HG02943 (cell line): ENCODE data around the gene UPK1A.
A peak's percentile ranks its signal among the peaks of the same experiment; 100 is the strongest.

Source experiments
- ATAC-seq: cut with Tn5 transposase; IDR thresholded peaks from one replicate; pipeline ENCODE4 v1.9.1; 2021; ENCODE audit warnings: mild to moderate bottlenecking, low read depth, moderate library complexity; ENCODE audit not compliant: unreplicated experiment

UPK1A gene

DNA sequence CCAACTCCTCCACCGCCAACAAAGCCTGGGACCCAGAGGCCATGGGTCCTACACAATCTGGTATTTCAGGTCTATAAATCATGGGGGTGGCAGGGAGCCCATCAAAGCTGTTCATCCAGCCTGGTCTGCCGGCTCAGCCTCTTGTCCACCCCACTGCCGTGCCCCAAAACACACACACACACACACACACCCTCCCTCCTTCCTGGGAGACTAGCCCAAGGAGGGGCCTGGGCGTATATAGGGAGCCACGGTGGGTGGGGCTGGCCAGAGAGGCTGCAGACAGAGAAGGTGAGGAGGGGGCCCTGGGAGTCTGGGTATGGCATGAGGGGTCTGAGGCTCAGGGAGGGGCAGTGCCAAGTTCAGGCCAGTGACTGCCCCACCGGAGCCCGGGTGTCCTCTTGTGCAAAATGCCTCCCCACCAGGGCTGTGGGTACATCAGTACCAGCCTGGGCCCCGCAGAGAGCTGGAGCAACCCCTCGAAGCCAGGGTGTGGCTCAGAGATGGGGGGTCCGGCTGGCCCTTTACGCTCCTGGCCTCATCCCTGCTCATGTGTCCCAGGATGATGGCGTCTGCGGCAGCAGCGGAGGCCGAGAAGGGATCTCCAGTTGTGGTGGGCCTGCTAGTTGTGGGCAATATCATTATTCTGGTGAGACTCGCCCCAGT, at the start of gene UPK1A:
UPK1A (plus strand) TSS at position 267 of the 663 bp plus-strand sequence; CDS start at position 563, 296 bp downstream.
- ATAC-seq, result no peak

DNA sequence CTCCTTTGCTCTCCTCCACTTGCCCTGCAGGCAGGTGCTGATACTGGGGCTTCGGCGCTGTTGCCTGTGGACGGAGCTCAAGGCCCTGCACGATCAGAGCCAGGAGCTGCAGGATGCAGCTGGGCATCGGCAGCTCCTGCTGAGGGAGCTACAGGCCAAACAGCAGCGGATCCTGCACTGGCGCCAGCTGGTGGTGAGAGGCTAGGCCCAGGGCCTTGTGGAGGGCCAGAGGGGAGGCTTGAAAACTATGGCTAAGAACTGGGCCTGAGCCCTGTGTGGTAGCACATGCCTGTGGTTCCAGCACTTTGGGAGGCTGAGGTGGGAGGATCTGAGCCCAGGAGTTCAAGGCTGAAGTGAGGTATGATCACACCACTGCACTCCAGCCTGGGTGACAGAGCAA, 47.5 kb upstream of the UPK1A start:
- no peak for ATAC-seq

DNA sequence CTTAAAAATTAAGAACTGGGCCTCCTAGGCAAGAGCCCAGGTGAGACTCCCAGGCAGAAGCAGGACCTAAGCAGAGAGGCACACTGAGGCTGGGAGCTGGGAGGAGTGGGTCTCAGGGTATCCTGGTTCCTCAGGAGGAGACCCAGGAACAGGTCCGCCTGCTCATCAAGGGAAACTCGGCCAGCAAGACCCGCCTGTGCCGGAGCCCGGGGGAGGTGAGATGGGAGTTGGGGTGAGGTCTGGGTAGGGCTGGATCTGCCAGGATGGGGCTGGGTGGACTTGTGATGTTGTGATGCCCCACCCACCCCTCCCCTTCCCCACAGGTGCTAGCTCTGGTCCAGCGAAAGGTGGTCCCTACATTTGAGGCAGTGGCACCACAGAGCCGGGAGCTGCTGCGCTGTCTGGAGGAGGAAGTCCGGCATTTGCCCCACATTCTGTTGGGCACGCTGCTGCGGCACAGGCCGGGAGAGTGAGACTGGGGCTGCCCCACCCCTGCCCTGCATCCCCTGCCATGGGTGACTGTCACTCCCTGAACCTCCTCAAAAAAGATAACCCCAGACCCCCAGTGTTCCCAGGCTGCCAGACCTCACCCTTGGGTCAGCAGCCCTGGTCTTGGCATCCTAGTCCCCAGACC, 46.9 kb upstream of the UPK1A start:
- ATAC-seq, result no peak

- no peak for ATAC-seq
Measured at GRCh38 chr19:35620001-35620400, 46.3 kb upstream of the UPK1A start.

GRCh38 chr19:35621708-35622107, 44.6 kb upstream of the UPK1A start:
- ATAC-seq, result no peak

GRCh38 chr19:35622750-35623149, 43.6 kb upstream of the UPK1A start:
- no peak for ATAC-seq

DNA sequence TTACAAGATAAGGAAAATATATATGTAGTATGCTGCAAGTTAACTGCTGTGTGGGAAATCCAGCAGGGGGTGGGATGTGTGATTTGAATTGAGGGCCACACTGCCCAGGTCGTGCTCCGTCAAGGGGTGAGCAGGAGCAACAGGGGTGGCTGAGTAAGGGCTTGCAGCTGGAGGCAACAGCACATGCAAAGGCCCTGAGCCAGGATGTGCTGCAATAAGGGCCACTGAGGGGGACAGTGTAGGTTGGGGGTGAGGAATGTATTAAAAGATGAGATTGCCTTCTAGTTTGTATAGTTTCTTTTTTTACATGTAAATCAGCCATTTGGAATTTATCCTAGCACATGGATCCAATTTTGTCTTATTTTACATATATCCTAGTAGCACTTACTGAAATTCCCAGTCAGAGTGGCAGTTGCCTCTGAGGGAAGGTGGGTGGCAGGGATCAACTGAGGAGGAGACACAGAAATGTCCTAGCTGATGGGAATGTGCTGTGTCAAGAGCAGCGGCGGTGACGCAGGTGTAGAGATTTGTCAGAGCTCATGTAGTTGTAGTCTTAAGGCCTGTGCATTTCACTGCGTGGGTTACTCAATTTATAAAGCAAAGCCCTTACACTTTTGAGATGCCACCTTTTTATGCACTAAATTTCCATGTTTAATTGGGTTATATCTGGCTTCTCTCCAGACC, 42.8 kb upstream of the UPK1A start:
- no peak for ATAC-seq

DNA sequence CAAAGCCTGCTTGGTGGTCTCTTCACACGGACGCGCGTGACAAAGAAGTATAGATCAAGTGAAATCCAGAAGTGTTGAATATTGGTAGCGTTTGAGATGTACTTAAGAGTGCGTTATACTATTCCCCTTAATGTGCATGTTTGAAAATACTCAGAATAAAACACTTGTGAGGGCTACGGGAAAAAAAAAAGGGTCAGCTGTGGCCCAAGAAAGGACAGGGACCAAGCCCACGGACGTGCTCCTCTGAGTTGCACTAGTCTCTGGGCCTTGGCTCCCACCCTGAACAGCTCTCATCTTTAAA, 38.1 kb upstream of the UPK1A start:
- ATAC-seq, result no peak

GRCh38 chr19:35628565-35629331, 37.6 kb upstream of the UPK1A start, which contains the start of gene RBM42:
Gene RBM42 (plus strand): TSS chr19:35629036. CDS start chr19:35629154, 118 bp downstream.
- peak; percentile 96 for ATAC-seq

DNA sequence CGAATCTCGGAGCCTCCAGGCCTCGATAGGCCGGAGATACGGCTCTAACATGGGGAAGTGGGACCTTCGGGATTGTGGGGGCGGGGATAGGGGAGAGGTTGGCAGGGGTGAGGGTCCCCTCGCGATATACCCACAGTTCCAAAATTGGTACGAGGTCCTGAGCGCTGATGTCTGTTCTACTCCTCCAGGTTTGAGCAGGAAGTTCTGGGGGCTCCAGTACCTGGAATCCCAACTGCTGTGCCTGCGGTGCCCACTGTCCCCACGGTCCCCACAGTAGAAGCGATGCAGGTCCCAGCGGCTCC, 37.0 kb upstream of the UPK1A start:
- peak; percentile 8 for ATAC-seq

GRCh38 chr19:35633727-35634440, 32.4 kb upstream of the UPK1A start:
- no peak for ATAC-seq

GRCh38 chr19:35636651-35637050, 29.7 kb upstream of the UPK1A start:
- no peak for ATAC-seq

DNA sequence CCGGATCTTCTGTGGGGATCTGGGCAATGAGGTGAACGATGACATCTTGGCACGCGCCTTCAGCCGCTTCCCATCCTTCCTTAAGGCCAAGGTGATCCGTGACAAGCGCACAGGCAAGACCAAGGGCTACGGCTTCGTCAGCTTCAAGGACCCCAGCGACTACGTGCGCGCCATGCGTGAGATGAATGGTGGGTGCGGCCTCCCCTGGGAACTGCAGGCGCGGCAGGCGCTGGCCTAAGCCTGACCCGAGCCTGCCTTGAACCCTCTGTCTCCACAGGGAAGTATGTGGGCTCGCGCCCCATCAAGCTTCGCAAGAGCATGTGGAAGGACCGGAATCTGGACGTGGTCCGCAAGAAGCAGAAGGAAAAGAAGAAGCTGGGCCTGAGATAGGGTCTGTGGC, 29.2 kb upstream of the UPK1A start:
- no peak for ATAC-seq

GRCh38 chr19:35639321-35639639, 27.0 kb upstream of the UPK1A start:
- no peak for ATAC-seq

- ATAC-seq, result no peak
Measured at GRCh38 chr19:35639863-35640262, 26.5 kb upstream of the UPK1A start.

DNA sequence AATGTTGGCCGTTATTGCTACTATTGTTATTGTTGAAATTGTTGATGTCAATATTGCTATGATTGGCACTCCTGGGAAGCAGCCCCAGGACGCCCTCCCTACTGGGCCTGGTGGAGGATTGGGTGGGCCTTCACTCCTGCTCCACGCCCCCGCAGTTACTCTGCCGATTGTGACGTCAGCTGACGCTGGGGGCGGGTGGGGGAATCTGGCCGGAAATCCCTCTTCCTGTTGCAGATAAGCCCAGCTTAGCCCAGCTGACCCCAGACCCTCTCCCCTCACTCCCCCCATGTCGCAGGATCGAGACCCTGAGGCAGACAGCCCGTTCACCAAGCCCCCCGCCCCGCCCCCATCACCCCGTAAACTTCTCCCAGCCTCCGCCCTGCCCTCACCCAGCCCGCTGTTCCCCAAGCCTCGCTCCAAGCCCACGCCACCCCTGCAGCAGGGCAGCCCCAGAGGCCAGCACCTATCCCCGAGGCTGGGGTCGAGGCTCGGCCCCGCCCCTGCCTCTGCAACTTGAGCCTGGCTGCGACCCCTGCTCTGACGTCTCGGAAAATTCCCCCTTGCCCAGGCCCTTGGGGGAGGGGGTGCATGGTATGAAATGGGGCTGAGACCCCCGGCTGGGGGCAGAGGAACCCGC, 24.7 kb upstream of the UPK1A start, which contains the start of gene ETV2:
ETV2 (plus strand) TSS at position 231 of the 637 bp plus-strand sequence. CDS start 716 bp downstream, outside the sequence.
- ATAC-seq, result no peak

GRCh38 chr19:35642312-35642711, 24.0 kb upstream of the UPK1A start:
- ATAC-seq, result no peak

DNA sequence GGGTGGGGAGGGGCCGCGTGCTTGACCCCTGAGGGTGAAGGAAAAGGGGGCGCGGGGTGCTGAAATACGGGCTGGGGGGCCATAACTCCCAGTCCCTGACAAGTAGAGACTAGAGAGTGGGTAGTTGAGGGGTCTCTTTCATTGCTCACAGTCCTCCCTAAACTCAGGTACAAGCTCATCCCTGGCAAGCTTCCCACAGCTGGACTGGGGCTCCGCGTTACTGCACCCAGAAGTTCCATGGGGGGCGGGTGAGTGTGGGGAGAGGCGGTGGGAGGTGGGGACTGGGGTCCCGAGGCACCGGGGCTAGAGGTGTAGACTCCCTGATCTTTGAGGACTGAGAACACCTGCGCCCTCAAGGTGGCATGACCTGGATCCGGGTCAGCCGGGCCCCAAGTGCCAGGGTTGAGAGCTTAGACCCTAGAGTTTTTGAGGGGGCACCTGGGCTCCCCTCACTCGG, 23.5 kb upstream of the UPK1A start:
- no peak for ATAC-seq

- ATAC-seq, result peak; percentile 38
Measured at GRCh38 chr19:35643255-35644205, 22.8 kb upstream of the UPK1A start.
